Mucosa of descending colon (tissue), 3 donors: ENCODE measurements around the gene THUMPD3. TPM values are rescaled to one million over a fixed set of nuclear protein-coding genes. Genes with fewer than 3 reads are reported as not detected.

Source experiments
- ATAC-seq: fragments of 200-7000 bp; cut with Tn5 transposase; one replicate; pipeline ENCODE4 v1.9.1; 2020; ENCODE audit warnings: mild to moderate bottlenecking, moderate library complexity
- DNase-seq, 3 donors: peaks; one replicate each; pipeline ENCODE4 v3.0.0-alpha.2; 2020
- H3K36me3 ChIP-seq: fragments of 200-600 bp; one replicate; pipeline ENCODE4 v1.8.0; 2021; ENCODE audit warnings: low read depth, mild to moderate bottlenecking
- H3K4me1 ChIP-seq: fragments of 200-600 bp; one replicate; pipeline ENCODE4 v1.8.0; 2021; ENCODE audit warnings: low read depth, mild to moderate bottlenecking
- H3K4me3 ChIP-seq: fragments of 200-600 bp; one replicate; pipeline ENCODE4 v1.8.0; 2021; ENCODE audit warnings: mild to moderate bottlenecking
- H3K9me3 ChIP-seq: fragments of 200-600 bp; one replicate; pipeline ENCODE4 v1.8.0; 2021; ENCODE audit warnings: mild to moderate bottlenecking
- intact Hi-C, 2 donors: fragments of 100-400 bp; cut with DNase I in 1 of 2; cut with micrococcal nuclease in 1 of 2; formaldehyde crosslinking; loops; one replicate each; pipeline versions ENCODE4 v1.11.0 to v1.11.1; 2022; cut with DNase I, micrococcal nuclease
- total RNA-seq, 3 donors: library from RNA; stranded (reverse); fragmentation: NEBNext Ultra II Directional in 2 of 3; extraction: Animal tissue kit (Norgen Biotek cat#: 25700) in 2 of 3; gene quantifications; one replicate each; pipeline versions ENCODE4 v1.2.1 to v1.2.4, GENCODE V29; 2021 to 2023
- TF ChIP-seq, protein P1 (sequence below): fragments of 200-600 bp; IDR thresholded peaks from one replicate; pipeline ENCODE4 v1.8.0; 2022; ENCODE audit warnings: antibody characterized with exemption, mild to moderate bottlenecking
- donor health status: DM: no; HTN: no; CAD: no; lungs with moderate emphysema.
- donor health status: DM: no; HTN: no; CAD: no.
- donor health status: DM: no; HTN: yes; CAD: no.

Gene THUMPD3
- total RNA-seq, 3 donors from 2014 or later: 30.0 to 34.0 (median 31.2) TPM

DNA sequence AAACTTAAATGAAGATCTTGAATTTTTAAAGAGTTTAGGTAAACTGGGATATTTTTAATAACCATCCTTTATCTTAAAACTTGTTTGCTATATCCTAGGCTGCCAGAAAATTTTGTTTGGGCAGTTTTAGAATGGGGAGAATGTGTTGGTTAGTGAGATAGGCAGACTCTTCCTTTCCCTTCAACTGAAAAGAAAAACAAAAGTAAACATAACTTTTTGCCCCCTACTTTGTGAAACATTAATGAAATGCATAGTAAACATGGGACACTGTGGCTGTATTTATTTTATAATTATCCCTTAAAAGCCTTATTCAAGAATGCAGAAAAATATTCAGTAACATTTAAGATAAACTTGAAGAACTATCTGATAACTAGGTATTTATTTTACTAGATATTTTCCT lies 65.6 kb downstream of the THUMPD3 start:
- intact Hi-C loops: no loop called here
- Histone ChIP-seq H3K4me3 (no peak overlapping the region), H3K36me3 (no peaks in the 10 kb centered on the region), H3K4me1 (peaks cover 8% of the 10 kb centered on the region), H3K9me3 (no peaks in the 10 kb centered on the region)
- TF ChIP-seq, protein P1, sequence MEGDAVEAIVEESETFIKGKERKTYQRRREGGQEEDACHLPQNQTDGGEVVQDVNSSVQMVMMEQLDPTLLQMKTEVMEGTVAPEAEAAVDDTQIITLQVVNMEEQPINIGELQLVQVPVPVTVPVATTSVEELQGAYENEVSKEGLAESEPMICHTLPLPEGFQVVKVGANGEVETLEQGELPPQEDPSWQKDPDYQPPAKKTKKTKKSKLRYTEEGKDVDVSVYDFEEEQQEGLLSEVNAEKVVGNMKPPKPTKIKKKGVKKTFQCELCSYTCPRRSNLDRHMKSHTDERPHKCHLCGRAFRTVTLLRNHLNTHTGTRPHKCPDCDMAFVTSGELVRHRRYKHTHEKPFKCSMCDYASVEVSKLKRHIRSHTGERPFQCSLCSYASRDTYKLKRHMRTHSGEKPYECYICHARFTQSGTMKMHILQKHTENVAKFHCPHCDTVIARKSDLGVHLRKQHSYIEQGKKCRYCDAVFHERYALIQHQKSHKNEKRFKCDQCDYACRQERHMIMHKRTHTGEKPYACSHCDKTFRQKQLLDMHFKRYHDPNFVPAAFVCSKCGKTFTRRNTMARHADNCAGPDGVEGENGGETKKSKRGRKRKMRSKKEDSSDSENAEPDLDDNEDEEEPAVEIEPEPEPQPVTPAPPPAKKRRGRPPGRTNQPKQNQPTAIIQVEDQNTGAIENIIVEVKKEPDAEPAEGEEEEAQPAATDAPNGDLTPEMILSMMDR: no peak
- no peak for ATAC-seq
- no peak for DNase-seq

GRCh38 chr3:9430733-9431132 lies 67.9 kb downstream of the THUMPD3 start:
- no peaks in the 10 kb centered on the region for H3K36me3 ChIP-seq
- intact Hi-C loops: loop anchor here (10.0 kb wide), 2 partner anchors 46 to 56 kb away; no protein-coding TSS in a partner anchor
- H3K4me3 ChIP-seq: no peak overlapping the region
- no peaks in the 10 kb centered on the region for H3K9me3 ChIP-seq
- ATAC-seq (no peak), DNase-seq (no peak)
- H3K4me1 ChIP-seq: no peaks in the 10 kb centered on the region
- TF ChIP-seq, protein P1: no peak

- Histone ChIP-seq H3K4me1 (no peaks in the 10 kb centered on the region), H3K9me3 (no peaks in the 10 kb centered on the region), H3K36me3 (peaks cover 12% of the 10 kb centered on the region), H3K4me3 (no peak overlapping the region)
- DNase-seq (no peak), ATAC-seq (no peak)
- intact Hi-C loops: loop anchor here (10.0 kb wide), 2 partner anchors 49 to 59 kb away; no protein-coding TSS in a partner anchor
- TF ChIP-seq, protein P1: no peak
Observed at GRCh38 chr3:9433627-9434521, 71.0 kb downstream of the THUMPD3 start.

- Histone ChIP-seq H3K9me3 (no peaks in the 10 kb centered on the region), H3K4me1 (no peaks in the 10 kb centered on the region), H3K36me3 (peaks cover 12% of the 10 kb centered on the region), H3K4me3 (no peak overlapping the region)
- DNase-seq (no peak), ATAC-seq (no peak)
- TF ChIP-seq, protein P1: no peak
- intact Hi-C loops: loop anchor here (10.0 kb wide), 2 partner anchors 51 to 61 kb away; no protein-coding TSS in a partner anchor
Observed at GRCh38 chr3:9435316-9435715, 72.5 kb downstream of the THUMPD3 start.

Other genes with a start within 250 kb of the THUMPD3 start
- 1 to 10 TPM; 6.4 to 9.0 (median 8.6) TPM for gene SRGAP3, start 113.4 kb upstream of the THUMPD3 start, total RNA-seq
- gene SETD5, start 34.6 kb downstream of the THUMPD3 start, total RNA-seq: 100 to 1,000 TPM in 2 of 3 donors, 10 to 100 TPM in 1; 94.8 to 132 (median 101) TPM
- 1 to 10 TPM in 1 of 3 donors, under 1 TPM in 2; 0.14 to 1.6 (median 0.70) TPM for gene LHFPL4, start 190.8 kb downstream of the THUMPD3 start, total RNA-seq